ENCODE measurements around the gene RBBP5. TPM values are rescaled to one million over a fixed set of nuclear protein-coding genes. Genes with fewer than 3 reads are reported as not detected.
"Not testable (repeated sequence)": the region's sequence is repeated elsewhere in the genome, so short reads cannot be mapped to it uniquely, and the experiment has no call there.

Gene RBBP5
- total RNA-seq, 1 donor: 24.2 TPM

DNA sequence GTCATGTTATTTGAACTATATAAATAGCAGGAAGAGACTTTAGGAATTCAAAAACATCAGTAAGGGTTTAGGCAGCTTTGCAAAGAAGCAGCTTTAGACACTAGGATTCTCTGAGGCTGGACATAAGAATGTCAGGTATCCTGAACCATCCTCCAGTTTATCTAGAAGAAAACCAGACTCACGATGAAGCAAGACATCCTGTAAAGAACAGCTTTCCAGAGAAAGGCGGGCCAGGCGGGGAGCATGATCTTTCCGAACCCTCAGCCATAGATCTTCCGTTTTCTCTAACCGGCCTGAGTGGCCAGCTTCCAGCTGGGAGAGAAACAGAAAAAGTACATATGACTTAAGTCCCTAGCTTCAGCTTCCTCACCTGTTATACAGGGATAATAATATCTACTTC is 39.3 kb upstream of the RBBP5 start:
- TF ChIP-seq, protein P1, sequence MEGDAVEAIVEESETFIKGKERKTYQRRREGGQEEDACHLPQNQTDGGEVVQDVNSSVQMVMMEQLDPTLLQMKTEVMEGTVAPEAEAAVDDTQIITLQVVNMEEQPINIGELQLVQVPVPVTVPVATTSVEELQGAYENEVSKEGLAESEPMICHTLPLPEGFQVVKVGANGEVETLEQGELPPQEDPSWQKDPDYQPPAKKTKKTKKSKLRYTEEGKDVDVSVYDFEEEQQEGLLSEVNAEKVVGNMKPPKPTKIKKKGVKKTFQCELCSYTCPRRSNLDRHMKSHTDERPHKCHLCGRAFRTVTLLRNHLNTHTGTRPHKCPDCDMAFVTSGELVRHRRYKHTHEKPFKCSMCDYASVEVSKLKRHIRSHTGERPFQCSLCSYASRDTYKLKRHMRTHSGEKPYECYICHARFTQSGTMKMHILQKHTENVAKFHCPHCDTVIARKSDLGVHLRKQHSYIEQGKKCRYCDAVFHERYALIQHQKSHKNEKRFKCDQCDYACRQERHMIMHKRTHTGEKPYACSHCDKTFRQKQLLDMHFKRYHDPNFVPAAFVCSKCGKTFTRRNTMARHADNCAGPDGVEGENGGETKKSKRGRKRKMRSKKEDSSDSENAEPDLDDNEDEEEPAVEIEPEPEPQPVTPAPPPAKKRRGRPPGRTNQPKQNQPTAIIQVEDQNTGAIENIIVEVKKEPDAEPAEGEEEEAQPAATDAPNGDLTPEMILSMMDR (IDR thresholded peaks at IDR 0.05; ENCODE audit: insufficient read depth, low read length): no peak
- DNase-seq (ENCODE audit: low read depth): no peak
- no peak overlapping the region for H3K4me3 ChIP-seq (ENCODE audit: low read depth, low read length)

DNA sequence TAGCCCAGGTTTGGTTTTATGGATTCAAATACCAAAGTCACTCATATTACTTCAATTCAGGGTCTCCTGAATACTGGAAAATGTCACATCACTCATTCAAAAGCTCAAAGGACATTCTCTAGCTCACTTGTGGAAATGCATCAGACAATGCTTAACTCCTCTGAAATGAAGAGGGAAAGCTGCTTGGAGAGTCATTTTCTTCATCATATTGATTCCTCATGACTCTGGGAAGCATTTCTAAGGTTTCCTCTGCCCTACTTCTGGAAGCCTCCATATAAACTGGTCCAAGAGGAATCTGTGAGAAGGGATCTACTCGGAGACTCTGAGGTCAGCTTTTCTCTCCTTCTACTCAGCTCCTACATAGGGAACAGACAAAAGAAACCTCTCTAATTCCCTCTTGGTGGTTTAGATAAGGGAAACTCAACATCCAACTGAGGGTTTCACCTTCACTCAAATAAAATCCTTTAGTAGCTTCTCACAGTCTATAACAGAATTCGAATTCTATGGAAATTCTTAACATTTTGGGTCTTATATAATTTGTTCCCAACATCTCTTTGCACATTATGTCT is 36.4 kb upstream of the RBBP5 start:
- DNase-seq (ENCODE audit: low read depth): no peak
- no peak overlapping the region for H3K4me3 ChIP-seq (ENCODE audit: low read depth, low read length)
- TF ChIP-seq, protein P1 (IDR thresholded peaks at IDR 0.05; ENCODE audit: insufficient read depth, low read length): no peak

DNA sequence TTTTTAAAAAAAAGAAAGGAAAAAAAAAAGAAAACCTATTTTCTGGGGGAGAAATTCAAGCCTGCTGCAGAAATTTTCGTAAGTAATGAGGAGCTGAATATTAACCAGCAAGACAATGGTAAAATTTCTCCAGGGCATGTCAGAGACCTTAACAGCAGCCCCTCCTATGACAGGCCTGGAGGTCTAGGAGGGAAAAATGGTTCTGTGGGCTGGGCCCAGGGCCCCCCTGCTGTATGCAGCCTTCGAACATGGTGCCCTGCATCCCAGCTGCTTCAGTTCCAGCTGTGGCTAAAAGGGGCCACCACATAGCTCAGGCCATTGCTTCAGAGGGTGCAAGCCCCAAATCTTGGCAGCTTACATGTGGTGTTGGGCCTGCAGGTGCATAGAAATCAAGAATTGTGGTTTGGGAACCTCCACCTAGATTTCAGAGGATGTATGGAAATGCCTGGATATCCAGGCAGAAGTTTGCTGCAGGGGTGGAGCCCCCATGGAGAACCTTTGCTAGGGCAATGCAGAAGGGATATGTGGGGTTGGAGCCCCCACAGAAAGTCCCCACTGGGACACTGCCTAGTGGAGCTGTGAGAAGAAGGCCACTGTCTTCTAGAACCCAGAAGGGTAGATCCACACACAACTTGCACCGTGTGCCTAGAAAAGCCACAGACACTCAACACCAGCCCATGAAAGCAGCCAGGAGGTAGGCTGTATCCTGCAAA is 34.0 kb upstream of the RBBP5 start:
- DNase-seq (ENCODE audit: low read depth); H3K4me3 ChIP-seq (ENCODE audit: low read depth, low read length): not testable (repeated sequence)

DNA sequence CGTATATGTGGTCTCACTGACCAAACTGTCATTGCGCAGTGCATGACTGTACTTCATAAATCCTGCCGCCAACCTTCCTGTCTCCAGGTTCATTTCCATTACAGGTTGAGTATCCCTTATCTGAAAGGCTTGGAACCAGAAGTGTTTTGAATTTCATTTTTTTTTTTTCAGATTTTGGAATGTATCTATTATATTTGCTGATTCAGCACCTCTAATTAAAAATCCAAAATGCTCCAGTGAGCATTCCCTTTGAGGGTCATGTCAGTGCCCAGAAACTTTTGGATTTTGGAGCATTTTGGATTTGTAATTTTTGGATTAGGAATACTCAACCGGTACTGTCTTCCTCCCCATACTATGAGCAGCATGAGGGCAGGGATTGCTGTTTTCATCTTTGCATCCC is 30.7 kb upstream of the RBBP5 start:
- H3K4me3 ChIP-seq (ENCODE audit: low read depth, low read length): no peak overlapping the region
- no peak for DNase-seq (ENCODE audit: low read depth)
- TF ChIP-seq, protein P1 (IDR thresholded peaks at IDR 0.05; ENCODE audit: insufficient read depth, low read length): no peak

DNA sequence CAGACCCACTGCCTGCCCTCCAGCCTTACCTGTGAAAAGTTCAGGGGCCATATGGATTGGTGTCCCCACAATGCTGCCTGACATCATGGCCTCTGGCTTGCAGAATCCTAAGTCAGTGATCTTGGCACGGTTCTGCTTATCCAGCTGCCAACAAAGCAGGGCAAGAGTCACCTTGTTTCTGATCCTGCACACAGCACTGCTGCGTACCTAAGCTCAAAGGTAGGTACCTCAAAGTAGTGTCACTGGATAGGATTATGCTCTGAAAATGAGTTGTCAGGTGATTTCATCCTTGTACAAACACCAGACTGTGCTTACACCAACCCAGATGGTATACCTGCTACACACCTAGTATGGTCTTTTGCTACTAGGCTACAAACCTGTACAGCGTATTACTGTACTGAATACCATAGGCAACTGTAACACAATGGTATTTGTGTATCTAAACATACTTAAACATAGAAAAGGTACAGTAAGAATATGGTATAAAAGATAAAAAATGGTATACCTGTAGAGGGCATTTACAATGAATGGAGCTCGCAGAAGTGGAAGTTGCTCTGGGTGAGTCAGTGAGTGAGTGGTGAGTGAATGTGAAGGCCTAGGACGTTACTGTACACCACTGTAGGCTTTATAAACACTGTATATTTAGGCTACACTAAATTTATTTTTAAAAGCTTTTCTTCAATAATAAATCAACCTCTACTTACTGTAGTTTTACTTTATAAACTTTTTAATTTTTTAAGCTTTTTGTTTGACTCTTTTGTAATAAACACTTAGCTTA is 29.1 kb upstream of the RBBP5 start:
- no peak for DNase-seq (ENCODE audit: low read depth)
- no peak overlapping the region for H3K4me3 ChIP-seq (ENCODE audit: low read depth, low read length)
- TF ChIP-seq, protein P1 (IDR thresholded peaks at IDR 0.05; ENCODE audit: insufficient read depth, low read length): no peak

DNA sequence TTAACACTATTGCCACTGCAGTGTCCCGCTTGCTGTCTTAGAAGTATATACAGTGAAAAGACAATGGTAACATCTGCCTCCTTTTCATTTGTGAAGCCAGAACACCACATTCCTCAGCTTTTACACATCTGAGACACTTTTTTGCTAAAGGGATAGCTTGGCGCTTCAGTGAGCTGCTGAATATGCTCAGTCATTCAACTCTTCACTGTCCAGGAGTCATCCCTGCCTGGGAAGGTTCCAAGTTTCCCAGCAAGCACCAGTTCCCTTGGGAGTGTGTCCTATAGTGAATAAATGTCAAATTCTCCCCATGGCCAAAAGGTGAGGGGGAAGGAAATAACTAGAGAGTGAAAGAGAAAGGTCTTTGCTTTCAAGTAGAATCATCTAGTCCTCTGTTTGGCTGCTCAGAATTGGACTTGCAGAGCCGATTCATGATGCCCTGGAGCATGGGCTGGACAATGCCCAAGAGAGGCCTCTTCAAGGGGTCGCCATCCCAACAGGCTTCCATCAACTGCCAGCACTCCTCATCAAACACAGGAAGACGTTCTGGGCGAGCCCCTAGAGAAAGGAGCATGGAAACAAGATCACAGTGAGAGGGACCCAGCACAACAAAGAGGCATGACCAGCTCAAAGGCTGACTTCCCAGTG is 25.5 kb upstream of the RBBP5 start:
- peak; percentile 53 for DNase-seq (ENCODE audit: low read depth)
- no peak overlapping the region for H3K4me3 ChIP-seq (ENCODE audit: low read depth, low read length)
- TF ChIP-seq, protein P1 (IDR thresholded peaks at IDR 0.05; ENCODE audit: insufficient read depth, low read length): no peak

DNA sequence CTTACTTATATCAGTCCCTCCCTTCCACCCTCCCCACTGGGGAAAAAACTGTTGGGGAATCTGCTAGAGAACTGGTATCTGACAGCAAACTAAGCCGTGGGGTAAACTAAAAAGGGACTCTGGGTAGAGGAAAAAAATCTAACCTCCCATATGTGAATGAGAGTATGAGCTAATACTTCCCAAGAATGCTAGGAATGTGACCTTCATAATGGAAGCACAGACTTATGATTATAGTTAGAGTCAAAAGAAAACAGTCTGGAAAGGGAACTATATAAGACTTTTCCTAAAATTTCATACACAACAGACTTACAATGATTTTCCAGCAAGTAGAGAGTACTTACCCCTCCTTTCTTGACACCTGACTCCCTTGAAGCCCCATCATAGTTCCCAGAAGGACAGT is 23.0 kb upstream of the RBBP5 start:
- H3K4me3 ChIP-seq (ENCODE audit: low read depth, low read length): no peak overlapping the region
- TF ChIP-seq, protein P1 (IDR thresholded peaks at IDR 0.05; ENCODE audit: insufficient read depth, low read length): no peak
- DNase-seq (ENCODE audit: low read depth): peak; percentile 79
